ENCODE data around the gene ZSCAN5C. TPM values are rescaled to one million over a fixed set of nuclear protein-coding genes. Genes with fewer than 3 reads are reported as not detected.
"Not testable (repeated sequence)": the region's sequence is repeated elsewhere in the genome, so short reads cannot be mapped to it uniquely, and the experiment has no call there.

The ZSCAN5C gene
- polyA plus RNA-seq, 1 donor from 2014 or later, result not detected

- H3K9me2 ChIP-seq (ENCODE audit: insufficient read depth, low read length); H3K4me3 ChIP-seq (ENCODE audit: low read length); H3K9ac ChIP-seq (ENCODE audit: low read length); H3K79me2 ChIP-seq (replicated peaks; ENCODE audit: insufficient read depth, low read length); H3K4me2 ChIP-seq (ENCODE audit: low read length); H2AFZ ChIP-seq (ENCODE audit: low read depth, low read length); H3K27me3 ChIP-seq (ENCODE audit: insufficient read depth, low read depth, low read length); H3K36me3 ChIP-seq (ENCODE audit: insufficient read depth, low read length); H3K9me3 ChIP-seq (ENCODE audit: low read length); H3K27ac ChIP-seq (ENCODE audit: low read length); H4K20me1 ChIP-seq (ENCODE audit: insufficient read depth); H3F3A ChIP-seq (ENCODE audit: insufficient read depth, low read length, poor library complexity, severe bottlenecking): not testable (repeated sequence)
Observed at GRCh38 chr19:56210036-56210435, 8.0 kb downstream of the ZSCAN5C start.

- H3K4me2 ChIP-seq (ENCODE audit: low read length), result no peak overlapping the region
- no peak overlapping the region for H3K27ac ChIP-seq (ENCODE audit: low read length)
- no peaks in the 10 kb centered on the region for H3K27me3 ChIP-seq (ENCODE audit: insufficient read depth, low read depth, low read length)
- no peaks in the 10 kb centered on the region for H3K79me2 ChIP-seq (replicated peaks; ENCODE audit: insufficient read depth, low read length)
- no peak overlapping the region for H2AFZ ChIP-seq (ENCODE audit: low read depth, low read length)
- H3K4me3 ChIP-seq (ENCODE audit: low read length), result no peak overlapping the region
- no peaks in the 10 kb centered on the region for H4K20me1 ChIP-seq (ENCODE audit: insufficient read depth)
- H3K36me3 ChIP-seq (ENCODE audit: insufficient read depth, low read length), result no peaks in the 10 kb centered on the region
- H3K9me2 ChIP-seq (ENCODE audit: insufficient read depth, low read length), result no peaks in the 10 kb centered on the region
- TF ChIP-seq CTCF (IDR thresholded peaks at IDR 0.05; ENCODE audit: poor library complexity, severe bottlenecking), result no peak
- H3F3A ChIP-seq (ENCODE audit: insufficient read depth, low read length, poor library complexity, severe bottlenecking), result no peaks in the 10 kb centered on the region
- no peaks in the 10 kb centered on the region for H3K9me3 ChIP-seq (ENCODE audit: low read length)
- H3K9ac ChIP-seq (ENCODE audit: low read length), result no peak overlapping the region
Observed at GRCh38 chr19:56211718-56212117, 9.6 kb downstream of the ZSCAN5C start.

- Histone ChIP-seq H3K9me3 (ENCODE audit: low read length) (no peaks in the 10 kb centered on the region), H3K9ac (ENCODE audit: low read length) (no peak overlapping the region), H3K79me2 (replicated peaks; ENCODE audit: insufficient read depth, low read length) (no peaks in the 10 kb centered on the region), H2AFZ (ENCODE audit: low read depth, low read length) (no peak overlapping the region), H4K20me1 (ENCODE audit: insufficient read depth) (no peaks in the 10 kb centered on the region), H3F3A (ENCODE audit: insufficient read depth, low read length, poor library complexity, severe bottlenecking) (no peaks in the 10 kb centered on the region), H3K4me3 (ENCODE audit: low read length) (no peak overlapping the region), H3K9me2 (ENCODE audit: insufficient read depth, low read length) (no peaks in the 10 kb centered on the region), H3K36me3 (ENCODE audit: insufficient read depth, low read length) (no peaks in the 10 kb centered on the region), H3K27ac (ENCODE audit: low read length) (no peak overlapping the region), H3K4me2 (ENCODE audit: low read length) (no peak overlapping the region), H3K27me3 (ENCODE audit: insufficient read depth, low read depth, low read length) (no peaks in the 10 kb centered on the region)
- TF ChIP-seq POLR2AphosphoS5 (IDR thresholded peaks at IDR 0.05) (no peak), EZH2 (IDR thresholded peaks at IDR 0.05; ENCODE audit: borderline replicate concordance, insufficient read depth, low read length, poor library complexity, severe bottlenecking) (no peak), SMC3 (conservative IDR thresholded peaks at IDR 0.05; ENCODE audit: poor library complexity) (no peak), REST (IDR thresholded peaks at IDR 0.05; ENCODE audit: borderline replicate concordance) (no peak), MXI1 (conservative IDR thresholded peaks at IDR 0.05; ENCODE audit: poor library complexity, severe bottlenecking) (no peak), TAF1 (IDR thresholded peaks at IDR 0.05; ENCODE audit: low read depth) (no peak), CTCF (IDR thresholded peaks at IDR 0.05; ENCODE audit: poor library complexity, severe bottlenecking) (no peak), RAD21 (conservative IDR thresholded peaks at IDR 0.05) (no peak), EP300 (conservative IDR thresholded peaks at IDR 0.05; ENCODE audit: poor library complexity, severe bottlenecking) (no peak)
Observed at GRCh38 chr19:56217039-56217949, 15.2 kb downstream of the ZSCAN5C start.
